SK-N-SH (cell line): ENCODE measurements around the gene NRG3.

ENCODE experiments used
- CTCF ChIP-seq: fragments of 200-600 bp; sonication (generic); IDR thresholded peaks from 2 replicates; pipeline ENCODE4 v1.6.1; 2017; ENCODE audit warnings: antibody characterized with exemption, mild to moderate bottlenecking, moderate library complexity
- GATA2 ChIP-seq: sonication (generic); formaldehyde crosslinking; IDR thresholded peaks from 2 replicates; pipeline ENCODE4 v1.5.0; 2020; ENCODE audit warnings: mild to moderate bottlenecking, missing genetic modification reagents
- MAX ChIP-seq: IDR thresholded peaks from 2 replicates; pipeline ENCODE4 v1.4.0; 2012; ENCODE audit warnings: low read depth
- MEF2A ChIP-seq: IDR thresholded peaks from 2 replicates; pipeline ENCODE4 v1.4.0; 2012; ENCODE audit warnings: low read depth, borderline replicate concordance
- NRF1 ChIP-seq: IDR thresholded peaks from 2 replicates; pipeline ENCODE4 v1.6.1; 2012; ENCODE audit warnings: low read depth, mild to moderate bottlenecking, low read length
- RAD21 ChIP-seq: IDR thresholded peaks from 2 replicates; pipeline ENCODE4 v1.6.1; 2012; ENCODE audit warnings: mild to moderate bottlenecking, low read length
- RCOR1 ChIP-seq: fragments of 150-350 bp; IDR thresholded peaks from 2 replicates; pipeline ENCODE4 v1.6.1; 2017; ENCODE audit warnings: antibody characterized with exemption, low read length
- SIN3A ChIP-seq: IDR thresholded peaks from 2 replicates; pipeline ENCODE4 v1.6.1; 2012; ENCODE audit warnings: low read depth, mild to moderate bottlenecking, low read length, moderate library complexity, borderline replicate concordance
- TAF1 ChIP-seq: IDR thresholded peaks from 2 replicates; pipeline ENCODE4 v1.6.1; 2012; ENCODE audit warnings: low read depth, mild to moderate bottlenecking, low read length, moderate library complexity, borderline replicate concordance
- TCF12 ChIP-seq: IDR thresholded peaks from 2 replicates; pipeline ENCODE4 v1.4.0; 2012
- USF1 ChIP-seq: IDR thresholded peaks from 2 replicates; pipeline ENCODE4 v1.4.0; 2012; ENCODE audit warnings: low read depth, borderline replicate concordance
- USF2 ChIP-seq: fragments of 150-350 bp; IDR thresholded peaks from 2 replicates; pipeline ENCODE4 v1.6.1; 2017; ENCODE audit warnings: antibody characterized with exemption, low read length, low read depth, borderline replicate concordance

- TF ChIP-seq NRF1 (no peak), CTCF (no peak), USF1 (no peak), SIN3A (no peak), TCF12 (no peak), TAF1 (no peak), GATA2 (CRISPR knock-in tag) (no peak), MAX (no peak), MEF2A (no peak), USF2 (no peak), RCOR1 (no peak), RAD21 (no peak)
These were observed 1142.3 kb downstream of the NRG3 start for GRCh38 chr10:83017076-83017867.
